HPDE6-E6E7 (cell line): Measurements from ENCODE around the gene MGME1.
A peak's percentile ranks its signal among the peaks of the same experiment; 100 is the strongest.

Source experiments
- DNase-seq: peaks from one replicate; pipeline ENCODE4 v3.0.0; 2011; ENCODE audit warnings: missing footprints; ENCODE audit errors: extremely low spot score

MGME1 gene

GRCh38 chr20:17992847-17993513, 24.2 kb downstream of the MGME1 start:
- DNase-seq: peak; percentile 45

- no peak for DNase-seq
Observed at GRCh38 chr20:17993546-17993945, 24.7 kb downstream of the MGME1 start.

GRCh38 chr20:17995967-17996819, 27.4 kb downstream of the MGME1 start:
- DNase-seq: peak; percentile 70

- no peak for DNase-seq
Observed at GRCh38 chr20:17998446-17998845, 29.6 kb downstream of the MGME1 start.

- no peak for DNase-seq
Observed at GRCh38 chr20:17999566-17999965, 30.7 kb downstream of the MGME1 start.

GRCh38 chr20:18001131-18001921, 32.5 kb downstream of the MGME1 start:
- peak; percentile 98 for DNase-seq

- DNase-seq: no peak
Observed at GRCh38 chr20:18003897-18004296, 35.1 kb downstream of the MGME1 start.

- no peak for DNase-seq
Observed at GRCh38 chr20:18004384-18005031, 35.7 kb downstream of the MGME1 start.

- no peak for DNase-seq
Observed at GRCh38 chr20:18005170-18005989, 36.6 kb downstream of the MGME1 start.

GRCh38 chr20:18005990-18006364, 37.2 kb downstream of the MGME1 start:
- no peak for DNase-seq

- DNase-seq: no peak
Observed at GRCh38 chr20:18006684-18007083, 37.9 kb downstream of the MGME1 start.

- DNase-seq: no peak
Observed at GRCh38 chr20:18007534-18008292, 38.9 kb downstream of the MGME1 start.

- DNase-seq: no peak
Observed at GRCh38 chr20:18009116-18009515, 40.3 kb downstream of the MGME1 start.

- no peak for DNase-seq
Observed at GRCh38 chr20:18011482-18011881, 42.7 kb downstream of the MGME1 start.

GRCh38 chr20:18011951-18012645, 43.3 kb downstream of the MGME1 start:
- no peak for DNase-seq

GRCh38 chr20:18012901-18013300, 44.1 kb downstream of the MGME1 start:
- DNase-seq: no peak

GRCh38 chr20:18014411-18014810, 45.6 kb downstream of the MGME1 start:
- no peak for DNase-seq

GRCh38 chr20:18016772-18017171, 48.0 kb downstream of the MGME1 start:
- DNase-seq: no peak

- DNase-seq: no peak
Observed at GRCh38 chr20:18018100-18018499, 49.3 kb downstream of the MGME1 start.

GRCh38 chr20:18019068-18019467, 50.2 kb downstream of the MGME1 start:
- no peak for DNase-seq
